Skin epidermis (tissue), 12 donors: ENCODE data around the gene TRNP1.
"Not testable (repeated sequence)": the region's sequence is repeated elsewhere in the genome, so short reads cannot be mapped to it uniquely, and the experiment has no call there.

Source experiments
- H3K27ac ChIP-seq, 21 experiments: fragments of 200-600 bp; sonication (generic) in 11 of 21; one replicate each; pipeline ENCODE4 v1.5.0; 2020; ENCODE audit warnings: mild to moderate bottlenecking in 3 of 21, inconsistent platforms in 2 of 21, moderate library complexity in 2 of 21
- H3K4me3 ChIP-seq, 7 experiments: fragments of 200-600 bp; sonication (generic) in 2 of 7; one replicate each; pipeline ENCODE4 v1.5.0; 2020; ENCODE audit warnings: inconsistent platforms in 2 of 7, mild to moderate bottlenecking in 2 of 7, moderate library complexity in 1 of 7

The TRNP1 gene

DNA sequence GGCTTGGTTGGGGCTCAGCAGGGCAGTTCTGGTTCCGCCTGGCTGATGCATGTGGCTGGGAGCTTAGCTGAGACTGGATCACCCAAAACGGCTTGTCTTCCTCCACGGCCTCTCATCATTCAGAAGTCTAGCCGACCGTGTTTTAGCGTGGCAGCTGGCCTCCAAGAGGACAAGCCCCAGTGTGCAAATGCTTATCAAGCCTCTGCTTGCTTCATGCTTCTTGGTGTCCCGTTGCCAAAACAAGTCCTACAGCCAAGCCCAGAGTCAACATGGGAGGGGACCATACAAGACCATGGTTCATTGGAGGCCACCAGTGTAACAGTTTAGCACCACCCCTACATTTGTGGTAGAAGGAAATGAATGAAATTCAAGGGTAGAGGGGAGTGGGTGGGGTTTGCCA lies 22.7 kb upstream of the TRNP1 start:
- Histone ChIP-seq H3K4me3 (no peak overlapping the region), H3K27ac (no peak overlapping the region)

DNA sequence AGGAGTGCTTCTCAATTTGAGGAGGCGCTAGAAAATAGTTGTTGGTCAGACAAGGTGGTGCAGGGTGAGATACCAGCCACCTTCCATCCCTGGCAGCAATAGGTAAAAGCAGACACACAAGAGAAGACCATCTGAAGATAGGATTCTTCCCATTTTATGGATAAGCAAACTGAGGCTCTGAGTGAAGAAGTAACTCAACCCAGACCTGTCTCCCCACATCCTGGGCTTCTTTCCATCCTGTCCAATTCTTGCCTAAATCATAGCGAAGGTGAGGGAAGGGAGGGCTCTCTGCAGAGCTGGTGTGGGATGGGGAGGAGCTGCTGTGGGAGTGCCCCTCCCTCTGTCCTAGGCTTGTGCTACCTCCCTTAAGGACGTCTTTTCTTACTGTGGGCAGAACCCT lies 21.9 kb upstream of the TRNP1 start:
- no peak overlapping the region for H3K27ac ChIP-seq

DNA sequence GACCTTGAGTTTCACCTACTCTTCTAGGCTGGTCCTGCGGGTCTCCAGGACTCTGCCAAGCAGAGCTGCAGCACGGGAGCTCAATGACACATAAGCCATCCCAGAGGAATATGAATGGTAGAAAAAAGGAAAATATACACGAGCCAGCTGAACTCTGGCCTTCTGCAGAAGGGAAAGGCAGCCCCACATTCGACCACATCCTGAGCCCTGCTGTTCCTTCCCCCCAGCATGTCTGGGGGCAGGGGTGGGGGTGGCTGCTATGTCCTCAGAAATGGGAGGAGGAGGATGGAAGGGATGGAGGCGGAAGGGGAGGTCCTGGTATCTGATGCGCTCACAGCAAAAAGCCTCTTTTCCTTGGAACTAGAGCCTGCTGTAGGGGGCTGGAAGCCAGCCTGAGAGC lies 21.1 kb upstream of the TRNP1 start:
- Histone ChIP-seq H3K4me3 (no peak overlapping the region), H3K27ac (no peak overlapping the region)

More for the DNA sequence above, 21.9 kb upstream of the TRNP1 start:
- H3K4me3 ChIP-seq, result no peak overlapping the region

DNA sequence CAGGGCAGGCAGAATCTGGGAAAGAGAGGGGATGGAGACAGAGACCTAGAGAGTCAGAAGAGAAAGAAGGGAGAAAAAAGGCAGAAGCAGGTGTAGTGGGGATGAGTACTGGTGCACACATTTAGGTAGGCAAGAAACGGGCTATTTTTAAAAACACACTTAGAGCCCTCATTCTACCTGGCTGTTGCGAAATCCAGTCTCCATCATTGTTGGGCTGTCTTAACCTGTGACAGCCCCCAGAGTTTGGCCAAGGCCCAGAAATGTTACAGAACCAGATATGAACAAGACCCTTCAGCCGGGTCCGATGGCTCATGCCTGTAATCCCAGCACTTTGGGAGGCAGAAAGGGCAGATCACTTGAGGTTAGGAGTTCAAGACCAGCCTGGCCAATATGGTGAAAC lies 20.7 kb upstream of the TRNP1 start:
- Histone ChIP-seq H3K27ac (no peak overlapping the region), H3K4me3 (no peak overlapping the region)

- no peak overlapping the region for H3K4me3 ChIP-seq
- H3K27ac ChIP-seq, result no peak overlapping the region
Measured at GRCh38 chr1:26976621-26977510, 16.6 kb upstream of the TRNP1 start.

DNA sequence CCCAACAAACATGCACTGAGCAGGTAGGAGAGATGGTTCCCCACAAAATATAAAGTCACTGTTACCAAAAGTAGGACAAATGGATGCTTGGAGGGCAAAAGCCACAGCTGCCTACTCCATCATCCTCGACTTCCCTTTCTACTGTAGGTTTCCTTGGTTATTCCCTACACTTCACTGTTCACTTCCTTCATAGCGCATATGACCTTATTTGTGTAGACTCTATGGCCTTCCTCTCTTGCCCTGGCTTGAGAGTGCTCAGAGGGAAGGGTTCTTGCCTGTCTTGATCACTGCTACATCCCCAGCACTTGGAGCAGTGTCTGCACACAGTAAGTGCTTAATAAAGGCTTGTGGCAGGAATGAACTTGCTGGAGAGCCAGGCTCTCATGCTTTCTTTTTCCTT lies 14.6 kb upstream of the TRNP1 start:
- no peak overlapping the region for H3K4me3 ChIP-seq
- H3K27ac ChIP-seq, result no peak overlapping the region

DNA sequence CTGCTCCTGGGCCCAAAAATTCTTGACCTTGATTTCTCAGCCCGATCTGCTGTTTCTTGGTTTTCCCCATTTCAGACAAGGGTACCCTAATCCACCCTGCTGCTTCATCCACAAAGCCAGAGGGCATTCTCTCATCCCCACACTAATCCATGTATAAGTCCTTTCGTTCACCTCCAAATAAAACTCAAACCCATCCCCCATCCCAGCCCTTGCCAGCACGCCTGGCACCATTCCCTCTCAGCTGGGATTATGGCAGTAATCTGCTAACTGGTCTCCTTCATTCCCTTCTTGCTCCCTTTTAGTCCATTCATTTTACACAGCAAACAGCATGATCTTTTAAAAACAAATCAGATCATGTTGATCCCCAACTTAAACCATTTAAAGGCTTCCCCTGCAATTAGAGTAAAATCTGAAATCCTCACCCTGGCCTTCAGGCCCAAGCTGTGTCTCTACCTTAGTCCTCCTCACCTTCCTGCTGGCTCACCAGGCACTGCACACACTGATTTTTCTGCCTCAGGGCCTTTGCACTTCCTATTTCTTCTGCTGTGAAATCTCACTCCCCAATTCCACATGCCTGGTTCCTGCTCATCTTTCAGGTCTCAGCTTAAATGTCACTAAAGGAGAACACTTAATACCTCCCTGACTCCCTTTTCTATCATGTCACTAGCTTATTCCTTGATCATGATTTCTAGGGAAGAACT lies 12.2 kb upstream of the TRNP1 start:
- Histone ChIP-seq H3K27ac (no peak overlapping the region), H3K4me3 (no peak overlapping the region)

- no peak overlapping the region for H3K4me3 ChIP-seq
- H3K27ac ChIP-seq, result no peak overlapping the region
Measured at GRCh38 chr1:26983863-26984262, 9.6 kb upstream of the TRNP1 start.

DNA sequence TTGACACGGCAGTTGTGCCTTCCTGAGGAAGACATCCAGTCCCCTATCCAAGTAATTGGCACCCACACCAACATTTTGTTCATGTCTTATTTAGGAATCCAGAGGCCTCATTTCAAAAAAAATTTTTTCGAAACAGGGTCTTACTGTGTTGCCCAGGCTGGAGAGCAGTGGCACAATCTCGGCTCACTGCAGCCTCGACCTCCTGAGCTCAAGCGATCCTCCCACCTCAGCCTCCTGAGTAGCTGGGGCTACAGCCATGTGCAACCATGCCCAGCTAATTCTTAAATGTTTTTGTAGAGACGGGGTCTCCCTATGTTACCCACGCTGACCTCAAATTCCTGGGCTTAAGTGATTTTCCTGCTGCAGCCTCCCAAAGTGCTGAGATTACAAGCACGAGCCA lies 9.2 kb upstream of the TRNP1 start:
- Histone ChIP-seq H3K27ac (no peak overlapping the region), H3K4me3 (no peak overlapping the region)

GRCh38 chr1:26986658-26987057 lies 6.8 kb upstream of the TRNP1 start:
- H3K27ac ChIP-seq, result no peak overlapping the region
- H3K4me3 ChIP-seq, result no peak overlapping the region

GRCh38 chr1:26989403-26990109 lies 3.9 kb upstream of the TRNP1 start:
- H3K4me3 ChIP-seq, H3K27ac ChIP-seq: not testable (repeated sequence)

DNA sequence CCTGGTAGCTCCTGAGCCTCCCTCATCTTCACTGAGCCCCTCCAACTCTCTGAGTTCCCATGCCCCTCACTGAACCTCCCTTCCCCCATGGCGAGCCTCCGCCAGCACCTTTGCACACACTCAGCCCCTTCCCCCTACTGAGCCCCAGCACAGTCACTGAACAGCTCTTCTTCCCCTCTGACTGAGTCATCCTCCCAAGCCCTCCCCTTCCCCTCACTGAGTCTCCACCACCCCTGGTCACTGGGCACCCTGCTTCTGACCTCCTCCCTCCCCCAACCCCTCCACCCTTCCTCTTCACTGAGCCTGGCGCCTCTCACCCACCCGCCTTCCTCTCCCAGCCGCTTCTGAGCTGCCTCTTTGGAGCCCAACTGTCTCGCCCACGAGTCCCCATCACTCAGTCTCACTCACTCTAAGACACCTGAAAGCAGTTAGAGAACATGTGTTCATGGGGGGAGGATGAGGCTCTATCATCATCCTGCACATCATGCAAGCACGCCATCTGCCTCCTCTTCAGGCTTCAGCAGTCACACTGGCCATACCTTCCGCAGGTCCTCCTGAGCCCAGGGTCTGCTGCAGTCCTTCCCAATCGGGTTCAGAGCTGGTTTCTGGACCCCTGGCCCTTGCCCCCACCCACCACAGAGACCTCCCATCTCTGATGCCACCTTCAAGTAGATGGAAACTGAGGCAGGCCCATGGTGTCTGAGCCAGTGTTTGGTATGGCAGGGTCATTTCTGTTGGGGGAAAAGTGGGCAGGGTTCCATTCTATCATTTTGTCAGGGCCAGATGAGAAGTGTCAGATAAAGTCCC lies 2.0 kb upstream of the TRNP1 start:
- H3K4me3 ChIP-seq, result no peak overlapping the region
- H3K27ac ChIP-seq, result no peak overlapping the region

DNA sequence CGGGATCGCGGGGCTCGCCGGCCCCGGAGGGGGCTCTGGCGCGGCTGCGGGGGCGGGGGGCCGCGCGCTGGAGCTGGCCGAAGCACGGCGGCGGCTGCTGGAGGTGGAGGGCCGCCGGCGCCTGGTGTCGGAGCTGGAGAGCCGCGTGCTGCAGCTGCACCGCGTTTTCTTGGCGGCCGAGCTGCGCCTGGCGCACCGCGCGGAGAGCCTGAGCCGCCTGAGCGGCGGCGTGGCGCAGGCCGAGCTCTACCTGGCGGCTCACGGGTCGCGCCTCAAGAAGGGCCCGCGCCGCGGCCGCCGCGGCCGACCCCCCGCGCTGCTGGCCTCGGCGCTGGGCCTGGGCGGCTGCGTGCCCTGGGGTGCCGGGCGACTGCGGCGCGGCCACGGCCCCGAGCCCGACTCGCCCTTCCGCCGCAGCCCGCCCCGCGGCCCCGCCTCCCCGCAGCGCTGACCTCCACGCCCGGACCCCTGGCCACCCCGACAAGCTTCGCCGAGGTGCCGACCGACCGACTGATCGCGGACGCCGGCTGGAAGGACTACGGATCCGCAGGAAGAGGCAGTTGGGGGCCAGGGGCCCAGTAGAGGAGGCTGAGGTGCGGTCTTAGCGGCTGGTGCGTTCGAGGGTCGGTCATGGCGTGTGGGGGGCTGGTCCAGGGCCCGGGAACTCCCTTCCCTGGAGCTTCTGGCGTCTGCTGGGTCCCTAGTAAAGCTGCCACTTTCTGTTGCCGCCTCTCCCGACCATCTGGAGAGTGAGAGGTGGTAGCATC lies 711 bp downstream of the TRNP1 start:
- H3K27ac ChIP-seq, result peak overlapping the region in 15 of 21 experiments; percentile 4 to 85 (median 53)
- peak overlapping the region; percentile 45 to 86 (median 77) for H3K4me3 ChIP-seq

DNA sequence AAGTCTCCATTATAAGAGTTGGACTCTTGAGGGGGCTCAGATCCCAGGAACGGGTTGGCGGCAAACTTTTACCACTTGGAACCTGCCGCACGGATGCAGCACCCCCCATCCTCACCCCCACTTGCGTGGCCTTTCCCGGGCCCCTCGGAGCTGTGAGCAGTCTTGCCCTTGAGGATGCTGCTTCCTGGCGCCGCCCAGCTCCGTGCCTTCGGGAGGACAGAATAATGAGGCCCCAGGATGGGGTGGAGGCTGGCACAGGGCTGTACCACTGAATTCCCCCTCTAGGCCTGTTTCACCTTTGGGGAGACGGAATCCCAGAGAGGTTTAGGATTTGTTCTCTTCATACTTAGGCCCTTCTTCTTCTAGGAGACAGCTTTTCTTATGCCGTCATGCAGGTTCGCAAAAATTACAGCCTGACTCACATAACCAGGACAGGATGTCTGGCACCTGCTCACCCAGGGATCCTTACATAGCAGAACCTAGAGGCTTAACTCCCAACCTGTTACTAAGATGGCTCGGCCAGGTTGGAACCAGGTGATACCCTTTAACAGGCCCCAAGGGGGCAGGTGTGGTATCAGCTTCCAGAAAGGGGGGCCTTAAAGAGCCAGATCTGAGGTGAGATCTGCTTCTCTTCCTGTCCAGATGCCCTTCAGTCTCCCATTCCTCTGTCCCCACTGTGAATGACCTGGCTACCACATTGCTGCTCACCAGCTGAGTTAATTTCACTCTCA lies 1.5 kb downstream of the TRNP1 start:
- H3K27ac ChIP-seq, result peak overlapping the region in 6 of 21 experiments; percentile 22 to 78 (median 33)

GRCh38 chr1:26996024-26996423 lies 2.5 kb downstream of the TRNP1 start:
- H3K27ac ChIP-seq, result no peak overlapping the region
- no peak overlapping the region for H3K4me3 ChIP-seq

More for the DNA sequence above, 1.5 kb downstream of the TRNP1 start:
- peak overlapping the region; percentile 45 to 86 (median 77) for H3K4me3 ChIP-seq

DNA sequence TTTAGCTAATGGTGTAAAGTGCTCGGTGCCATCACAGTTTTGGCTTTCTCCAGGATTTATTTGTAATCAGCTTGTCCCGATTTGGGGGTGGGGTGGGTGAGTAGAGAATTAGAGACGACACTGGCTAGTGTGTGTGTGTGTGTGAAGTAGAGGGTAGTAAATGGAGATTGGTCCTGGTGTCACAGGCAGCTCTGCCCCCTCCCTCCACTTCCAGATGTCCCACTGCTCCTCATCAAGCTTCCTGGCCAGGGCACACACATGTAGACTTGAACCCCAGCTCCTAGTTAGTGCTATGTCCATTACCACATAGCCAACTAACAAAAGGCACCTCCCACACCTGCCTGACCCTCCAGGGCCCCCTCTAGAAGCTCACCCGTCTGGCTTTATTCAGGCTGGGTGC lies 3.2 kb downstream of the TRNP1 start:
- no peak overlapping the region for H3K27ac ChIP-seq
- no peak overlapping the region for H3K4me3 ChIP-seq

GRCh38 chr1:26998429-26999300 lies 5.2 kb downstream of the TRNP1 start:
- Histone ChIP-seq H3K4me3 (no peak overlapping the region), H3K27ac (peak overlapping the region; percentile 17 to 90 (median 73))
